Ovary (tissue), 9 donors: ENCODE data around the gene RNF152. TPM values are rescaled to one million over a fixed set of nuclear protein-coding genes. Genes with fewer than 3 reads are reported as not detected.

Source experiments
- DNase-seq, 5 donors: peaks; one replicate each; pipeline ENCODE4 v3.0.0-alpha.2; 2019 to 2020
- H3K27ac ChIP-seq, 2 donors: fragments of 200-600 bp; one replicate each; pipeline versions ENCODE4 v1.5.1 to v1.8.0; 2019 to 2022
- H3K27me3 ChIP-seq: fragments of 200-600 bp; one replicate; pipeline ENCODE4 v1.8.0; 2022
- H3K36me3 ChIP-seq: fragments of 200-600 bp; sonication (generic); one replicate; pipeline ENCODE4 v1.5.1; 2019
- H3K4me1 ChIP-seq: one replicate; pipeline ENCODE4 v1.8.1; 2013; ENCODE audit warnings: mild to moderate bottlenecking, moderate library complexity; ENCODE audit not compliant: insufficient read depth
- H3K4me3 ChIP-seq: fragments of 200-600 bp; sonication (generic); one replicate; pipeline ENCODE4 v1.5.1; 2017
- H3K9me3 ChIP-seq, 2 donors: fragments of 200-600 bp in 1 of 2; sonication (generic) in 1 of 2; one replicate each; pipeline versions ENCODE4 v1.5.1 to v1.8.1; 2013 to 2019; ENCODE audit warnings: mild to moderate bottlenecking in 1 of 2, moderate library complexity in 1 of 2
- EP300 ChIP-seq: sonication (generic); formaldehyde crosslinking; IDR thresholded peaks from one replicate; pipeline ENCODE4 v1.6.1; 2017; ENCODE audit warnings: antibody characterized with exemption
- POLR2A ChIP-seq: fragments of 450-650 bp; IDR thresholded peaks from one replicate; pipeline ENCODE4 v1.6.1; 2017; ENCODE audit warnings: antibody characterized with exemption, mild to moderate bottlenecking, moderate library complexity
- WGBS, 3 donors: extraction: QIAGEN DNeasy Blood & Tissue Kit in 1 of 3; methylation state at CpG; one replicate each; pipeline versions ENCODE4 v1.1.5 to v1.1.7; 2013 to 2017; 5-methylcytosine and 5-hydroxymethylcytosine counted together
- intact Hi-C, 4 donors: fragments of 100-400 bp; cut with DNase I; formaldehyde crosslinking; loops; one replicate each; pipeline versions ENCODE4 v1.11.0 to v1.15.1; 2022 to 2023
- polyA plus RNA-seq, 2 donors: library from polyadenylated mRNA; stranded (reverse); fragments of 200-250 nt in 1 of 2; fragments of 350-450 nt in 1 of 2; fragmentation: Illumina TruSeq in 1 of 2; extraction: RNeasy Lipid Tissue Mini Kit (QIAGEN cat#74804) in 1 of 2; gene quantifications; one replicate each; pipeline ENCODE4 v1.2.3, GENCODE V29; 2013 to 2014
- total RNA-seq, 7 donors: library from RNA; depleted of rRNA in 2 of 7; stranded (reverse); fragments of >200 nt in 2 of 7; fragmentation: NEBNext Ultra II Directional in 3 of 7; extraction: Animal tissue kit (Norgen Biotek cat#: 25700) in 3 of 7; gene quantifications; one replicate each; pipeline versions ENCODE4 v1.1.0 to v1.2.4, GENCODE V29; 2016 to 2023
- TF ChIP-seq, protein P1 (sequence below), 3 donors: fragments of 450-650 bp in 2 of 3; fragments of 200-600 bp in 1 of 3; IDR thresholded peaks; one replicate each; pipeline versions ENCODE4 v1.5.1 to v1.8.0; 2016 to 2022; ENCODE audit warnings: antibody characterized with exemption in 3 of 3, mild to moderate bottlenecking in 1 of 3
- donor health status: DM: no; HTN: no; CAD: no; lungs with moderate emphysema.
- donor health status: DM: no; HTN: no; CAD: no.
- donor health status: Bipolar disorder and iron deficiency.
- donor health status: DM: yes; HTN: yes; CAD: no.
- donor health status: DM: no; HTN: no; CAD: no.
- donor health status: DM: yes; HTN: yes; CAD: no.

RNF152 gene
- total and polyA plus RNA-seq, 9 donors, result 2.6 to 31.6 (median 7.2) TPM

GRCh38 chr18:61890344-61890743 lies 2.5 kb downstream of the RNF152 start:
- H3K27ac ChIP-seq, result no peak overlapping the region
- H3K4me3 ChIP-seq, result no peak overlapping the region
- WGBS, 3 donors, result 87 to 93% (median 88%) methylated on average over 3 of the region's 3 CpGs
- TF ChIP-seq, protein P1, sequence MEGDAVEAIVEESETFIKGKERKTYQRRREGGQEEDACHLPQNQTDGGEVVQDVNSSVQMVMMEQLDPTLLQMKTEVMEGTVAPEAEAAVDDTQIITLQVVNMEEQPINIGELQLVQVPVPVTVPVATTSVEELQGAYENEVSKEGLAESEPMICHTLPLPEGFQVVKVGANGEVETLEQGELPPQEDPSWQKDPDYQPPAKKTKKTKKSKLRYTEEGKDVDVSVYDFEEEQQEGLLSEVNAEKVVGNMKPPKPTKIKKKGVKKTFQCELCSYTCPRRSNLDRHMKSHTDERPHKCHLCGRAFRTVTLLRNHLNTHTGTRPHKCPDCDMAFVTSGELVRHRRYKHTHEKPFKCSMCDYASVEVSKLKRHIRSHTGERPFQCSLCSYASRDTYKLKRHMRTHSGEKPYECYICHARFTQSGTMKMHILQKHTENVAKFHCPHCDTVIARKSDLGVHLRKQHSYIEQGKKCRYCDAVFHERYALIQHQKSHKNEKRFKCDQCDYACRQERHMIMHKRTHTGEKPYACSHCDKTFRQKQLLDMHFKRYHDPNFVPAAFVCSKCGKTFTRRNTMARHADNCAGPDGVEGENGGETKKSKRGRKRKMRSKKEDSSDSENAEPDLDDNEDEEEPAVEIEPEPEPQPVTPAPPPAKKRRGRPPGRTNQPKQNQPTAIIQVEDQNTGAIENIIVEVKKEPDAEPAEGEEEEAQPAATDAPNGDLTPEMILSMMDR (IDR thresholded peaks at IDR 0.05), result no peak
- TF ChIP-seq EP300 (no peak), POLR2A (no peak)
- no peaks in the 10 kb centered on the region for H3K4me1 ChIP-seq
- no peaks in the 10 kb centered on the region for H3K36me3 ChIP-seq
- H3K9me3 ChIP-seq, result no peaks in the 10 kb centered on the region
- no peak for DNase-seq
- intact Hi-C loops, result loop anchor here in 3 of 4 donors (5.0 to 10.0 kb wide), 6 partner anchors 74 to 308 kb away; no protein-coding TSS in a partner anchor
- no peaks in the 10 kb centered on the region for H3K27me3 ChIP-seq

DNA sequence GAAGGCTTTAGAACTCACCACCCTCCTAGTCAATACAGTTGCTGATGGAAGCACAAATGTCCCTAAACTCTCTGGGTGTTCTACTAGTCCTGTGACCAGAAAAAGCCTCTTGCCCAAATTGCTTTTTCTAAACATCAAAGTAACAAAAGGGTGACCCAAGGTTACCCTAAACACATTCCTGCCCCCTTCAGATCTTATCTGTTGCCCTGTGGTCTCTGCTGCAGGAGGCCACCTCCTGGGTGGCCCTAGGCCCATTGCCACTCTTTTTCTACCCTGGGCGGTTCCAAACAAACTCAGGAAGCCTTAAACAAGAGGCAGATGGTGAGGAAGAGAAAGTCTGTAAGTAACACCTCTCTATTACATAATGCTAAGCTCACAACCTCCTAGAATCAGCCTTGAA lies 3.3 kb downstream of the RNF152 start:
- DNase-seq, result no peak
- H3K27ac ChIP-seq, result no peak overlapping the region
- WGBS, 3 donors, result 76 to 100% (median 87%) methylated on average over 1 of the region's 1 CpG
- H3K9me3 ChIP-seq, result no peaks in the 10 kb centered on the region
- H3K4me3 ChIP-seq, result no peak overlapping the region
- no peaks in the 10 kb centered on the region for H3K36me3 ChIP-seq
- intact Hi-C loops, result no loop called here
- no peak for TF ChIP-seq EP300
- TF ChIP-seq, protein P1 (IDR thresholded peaks at IDR 0.05), result no peak
- no peak for TF ChIP-seq POLR2A
- no peaks in the 10 kb centered on the region for H3K27me3 ChIP-seq
- no peaks in the 10 kb centered on the region for H3K4me1 ChIP-seq

- Histone ChIP-seq H3K27me3 (no peaks in the 10 kb centered on the region), H3K27ac (no peak overlapping the region), H3K4me1 (no peaks in the 10 kb centered on the region), H3K4me3 (no peak overlapping the region), H3K36me3 (no peaks in the 10 kb centered on the region), H3K9me3 (no peaks in the 10 kb centered on the region)
- intact Hi-C loops, result no loop called here
- no peak for DNase-seq
- TF ChIP-seq POLR2A (no peak), EP300 (no peak)
- TF ChIP-seq, protein P1 (IDR thresholded peaks at IDR 0.05), result no peak
- WGBS, 3 donors, result 78 to 84% (median 78%) methylated on average over 5 of the region's 5 CpGs
Observed at GRCh38 chr18:61888622-61889021, 4.2 kb downstream of the RNF152 start.

DNA sequence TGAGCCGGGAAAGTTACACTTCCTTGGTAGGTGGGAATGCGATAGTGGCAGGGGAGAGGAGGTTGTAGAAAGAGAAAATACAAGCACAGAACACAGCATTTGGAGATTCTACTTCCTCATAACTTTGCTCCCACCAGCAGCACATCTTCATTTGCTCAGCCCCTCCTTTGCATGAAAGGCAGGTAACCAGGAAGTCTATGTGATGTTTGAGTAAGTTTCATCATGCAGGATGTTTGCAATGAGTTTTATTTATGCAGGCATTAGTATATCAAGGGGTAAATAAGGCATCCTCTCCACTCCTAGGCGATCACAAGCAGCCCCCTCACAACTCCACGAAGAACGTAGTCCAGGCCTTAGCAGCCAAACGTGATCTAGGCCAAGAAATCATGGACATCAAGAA lies 5.0 kb downstream of the RNF152 start:
- H3K4me3 ChIP-seq, result no peak overlapping the region
- H3K27ac ChIP-seq, result no peak overlapping the region
- no peaks in the 10 kb centered on the region for H3K9me3 ChIP-seq
- intact Hi-C loops, result no loop called here
- 78 to 85% (median 85%) methylated on average over 6 of the region's 6 CpGs for WGBS, 3 donors
- no peak for DNase-seq
- no peaks in the 10 kb centered on the region for H3K36me3 ChIP-seq
- H3K27me3 ChIP-seq, result no peaks in the 10 kb centered on the region
- H3K4me1 ChIP-seq, result no peaks in the 10 kb centered on the region
- TF ChIP-seq POLR2A, result no peak
- no peak for TF ChIP-seq EP300
- TF ChIP-seq, protein P1 (IDR thresholded peaks at IDR 0.05), result no peak
